Esophagus squamous epithelium (tissue), 4 donors: Measurements from ENCODE around the gene PHOSPHO1.

Source experiments
- CTCF ChIP-seq, 6 experiments: fragments of 450-650 bp in 4 of 6; fragments of 200-600 bp in 2 of 6; sonication (generic) in 2 of 6; IDR thresholded peaks; one replicate each; pipeline ENCODE4 v1.5.1; 2016 to 2019; ENCODE audit warnings: antibody characterized with exemption in 6 of 6, mild to moderate bottlenecking in 4 of 6, moderate library complexity in 4 of 6
- POLR2A ChIP-seq, 4 donors: fragments of 450-650 bp; IDR thresholded peaks; one replicate each; pipeline ENCODE4 v1.6.1; 2017; ENCODE audit warnings: antibody characterized with exemption in 4 of 4, mild to moderate bottlenecking in 4 of 4, moderate library complexity in 3 of 4

- TF ChIP-seq CTCF (IDR thresholded peaks at IDR 0.05) (no peak), POLR2A (IDR thresholded peaks at IDR 0.05) (no peak)
Observed at GRCh38 chr17:49204516-49204915, 26.1 kb downstream of the PHOSPHO1 start.
